DMS153 treated with DMSO at 0.1 percent for 48 hours (cell line): ENCODE results near the gene RPS6KA3.
"Not testable (repeated sequence)": the region's sequence is repeated elsewhere in the genome, so short reads cannot be mapped to it uniquely, and the experiment has no call there.

Experiments used
- DNase-seq: peaks from one replicate; lab custom pipeline; 2025; ENCODE audit not compliant: unreplicated experiment; lab: John Stamatoyannopoulos, UW

Gene RPS6KA3

DNA sequence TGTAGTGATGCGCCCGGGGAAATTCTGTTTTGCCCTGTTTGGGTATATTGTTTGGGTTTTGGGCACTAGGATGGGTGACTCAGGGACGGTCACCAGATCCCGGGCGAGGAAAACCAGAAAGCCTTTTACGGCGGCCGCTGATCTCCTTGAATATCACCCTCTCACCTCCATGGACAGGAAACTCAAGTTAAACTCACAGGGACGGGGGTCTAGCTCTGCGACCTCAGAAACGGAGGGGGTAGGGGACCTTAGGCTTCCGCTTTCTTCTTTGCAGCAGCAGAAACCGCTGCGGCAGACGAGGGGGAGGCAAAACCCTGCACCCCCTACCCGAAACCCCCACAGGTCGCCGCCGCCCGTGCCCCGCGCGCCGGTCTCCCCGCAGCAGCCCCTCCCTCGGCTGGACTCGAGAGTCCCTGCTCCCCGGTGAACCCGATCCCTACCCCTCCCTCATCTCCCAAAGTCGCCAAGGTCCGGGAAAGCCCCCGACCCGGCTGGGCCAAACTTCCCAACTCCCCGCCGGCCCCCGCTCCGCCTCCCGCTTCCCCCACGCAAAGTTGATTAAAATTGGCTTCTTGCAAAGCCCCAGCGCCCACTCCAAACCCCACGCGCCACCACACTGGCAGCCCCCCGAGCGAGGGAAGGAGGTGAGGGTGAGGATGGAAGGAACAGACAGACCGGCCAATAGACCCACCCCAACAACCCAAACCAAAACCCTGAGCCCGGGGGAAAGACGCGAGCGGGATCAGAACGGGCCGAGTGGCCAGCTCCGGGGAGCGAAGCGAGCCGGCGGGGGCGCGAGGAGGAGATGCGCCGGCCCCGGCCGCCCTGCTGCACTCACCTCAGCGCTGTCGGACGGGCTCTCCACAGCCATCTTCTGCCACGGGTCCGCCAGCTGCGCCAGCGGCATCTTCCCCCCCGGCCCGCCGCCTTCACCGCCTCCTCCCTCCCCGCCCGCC, 705 bp downstream of the RPS6KA3 start:
- no peak for DNase-seq

DNA sequence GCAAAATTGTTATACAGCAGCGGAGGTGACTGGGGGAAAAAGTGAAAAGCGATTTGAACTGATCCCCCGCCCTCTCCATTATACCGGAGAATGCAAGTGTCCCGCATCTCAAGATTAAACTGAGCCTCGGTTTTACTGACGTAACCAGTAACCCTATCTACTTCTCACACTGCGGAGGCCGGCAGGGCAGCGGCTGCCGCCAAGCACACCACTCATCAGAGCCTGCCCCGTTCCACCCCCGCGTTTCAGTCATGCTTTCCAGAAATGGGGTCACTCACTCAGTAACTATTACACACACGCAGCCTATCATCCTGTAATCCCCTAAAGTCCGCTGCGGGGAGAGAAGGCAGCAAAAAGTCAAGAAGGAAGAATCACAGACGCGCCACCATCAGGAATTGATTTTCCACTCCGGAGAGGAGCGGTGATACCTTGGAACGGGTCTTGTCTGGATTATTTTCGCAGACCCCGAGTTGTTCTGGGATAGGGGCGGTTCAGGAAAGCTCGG, 1.4 kb downstream of the RPS6KA3 start:
- no peak for DNase-seq

DNA sequence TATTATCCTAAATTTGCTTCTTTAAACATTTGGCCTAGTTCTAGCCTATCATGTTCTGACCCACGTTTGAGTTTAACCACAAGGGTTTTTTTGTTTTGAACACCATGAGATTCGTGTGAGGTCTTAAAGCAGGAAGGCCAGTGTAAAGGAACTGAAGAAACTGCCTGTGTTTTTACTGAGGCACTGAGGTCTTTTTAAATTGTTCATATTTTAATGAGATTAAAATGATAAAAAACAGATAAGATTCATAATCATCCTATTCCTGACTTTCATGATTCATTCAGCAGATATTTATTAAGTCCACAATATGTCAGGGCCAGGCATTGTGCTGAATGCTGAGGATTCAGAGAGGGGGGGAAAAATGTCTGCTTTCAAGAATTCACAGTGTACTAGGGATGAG, 3.2 kb downstream of the RPS6KA3 start:
- DNase-seq: no peak

DNA sequence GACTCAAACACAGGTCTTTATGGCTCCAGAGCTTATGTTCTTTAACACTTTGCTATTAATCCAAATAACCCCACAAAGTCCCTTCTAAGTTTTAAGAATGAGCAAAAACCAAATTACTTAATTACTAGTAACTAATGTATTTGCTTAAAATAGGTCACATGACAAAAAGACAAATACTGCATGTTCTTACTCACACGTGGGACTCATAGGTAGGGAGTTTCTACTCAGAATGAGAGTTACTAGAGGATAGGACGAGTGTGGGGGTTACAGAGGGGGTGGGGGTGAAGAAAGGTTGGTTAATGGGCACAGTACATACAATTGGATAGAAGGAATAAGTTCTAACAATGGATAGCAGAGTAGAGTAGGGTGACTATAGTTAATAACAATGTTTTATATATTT, 5.8 kb downstream of the RPS6KA3 start:
- DNase-seq: no peak

DNA sequence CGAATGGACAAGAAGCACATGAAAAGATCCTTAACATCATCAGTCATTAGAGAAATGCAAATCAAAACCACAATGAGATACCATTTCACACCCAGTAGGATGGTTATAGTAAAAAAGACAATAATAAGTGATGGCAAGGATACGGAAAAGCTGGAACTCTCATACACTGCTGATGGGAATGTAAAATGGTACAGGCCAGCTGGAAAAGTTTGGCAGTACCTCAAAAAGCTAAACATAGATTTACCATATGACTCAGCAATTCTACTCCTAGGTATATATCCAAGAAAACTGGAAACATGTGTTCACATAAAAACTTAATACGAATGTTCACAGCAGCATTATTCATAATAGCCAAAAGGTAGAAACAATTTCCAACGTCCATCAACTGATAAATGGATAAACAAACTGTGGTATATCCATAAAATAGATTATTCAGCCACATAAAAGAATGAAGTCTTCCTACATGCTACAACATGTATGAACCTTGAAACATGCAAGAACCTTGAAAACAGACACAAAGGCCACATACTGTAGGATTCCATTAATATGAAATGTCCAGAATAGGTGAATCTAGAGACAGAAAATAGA, 11.9 kb downstream of the RPS6KA3 start:
- no peak for DNase-seq

DNA sequence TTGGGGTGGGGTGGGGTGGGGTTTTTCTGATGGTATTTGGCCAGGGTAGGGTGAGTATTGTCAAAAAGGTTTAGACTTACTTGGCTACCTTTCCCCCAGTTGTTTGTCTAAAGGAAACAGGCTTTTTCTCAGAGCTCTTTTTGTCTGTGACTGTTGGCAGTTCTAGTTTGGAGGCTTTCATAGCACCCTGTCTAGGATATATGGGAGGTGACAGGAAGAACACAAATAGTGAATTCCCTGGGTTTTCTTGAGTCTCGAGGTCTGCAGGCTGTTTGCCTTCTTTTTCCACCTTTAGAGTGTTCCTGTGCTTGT, 13.5 kb downstream of the RPS6KA3 start:
- DNase-seq: no peak

DNA sequence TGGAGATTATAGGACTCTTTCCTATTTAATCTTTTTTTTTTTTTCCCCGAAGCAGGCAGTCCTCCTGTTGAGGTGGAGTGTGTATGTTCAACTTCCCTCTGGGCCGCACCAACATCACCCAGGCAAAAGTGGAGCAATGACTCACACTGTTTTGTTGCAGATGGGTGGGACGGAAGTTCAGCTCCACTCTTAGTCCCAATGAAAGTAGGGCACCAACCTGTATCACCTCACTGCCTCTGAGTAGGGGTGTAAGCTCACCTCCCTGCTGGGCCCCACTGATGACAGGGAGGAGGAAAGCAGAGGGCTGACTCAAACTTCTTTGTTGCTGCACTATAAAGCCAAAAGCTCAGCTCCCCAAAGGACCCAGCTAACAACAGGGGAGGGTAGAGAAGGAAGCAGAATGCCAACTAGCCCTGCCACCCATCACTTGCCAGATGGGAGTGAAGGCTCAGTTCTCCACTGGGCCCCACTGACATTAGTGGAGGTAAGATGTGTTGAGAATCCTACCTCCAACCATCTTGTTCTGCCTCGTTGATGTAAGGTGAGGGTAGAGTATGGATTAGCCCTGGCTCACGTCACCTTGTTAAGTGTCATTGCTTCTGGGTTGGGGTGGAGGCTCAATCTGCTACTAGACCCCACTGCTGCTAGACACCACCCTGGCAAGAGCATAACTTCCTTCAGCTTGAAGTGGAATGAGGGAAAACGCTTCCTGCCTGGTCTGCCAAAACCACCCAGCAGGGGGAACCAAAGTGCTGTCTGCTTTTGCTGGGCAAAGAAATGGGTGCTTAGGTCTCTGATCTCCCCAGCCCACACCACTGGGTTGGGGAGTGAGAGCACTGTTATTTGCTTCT, 14.1 kb downstream of the RPS6KA3 start:
- no peak for DNase-seq

DNA sequence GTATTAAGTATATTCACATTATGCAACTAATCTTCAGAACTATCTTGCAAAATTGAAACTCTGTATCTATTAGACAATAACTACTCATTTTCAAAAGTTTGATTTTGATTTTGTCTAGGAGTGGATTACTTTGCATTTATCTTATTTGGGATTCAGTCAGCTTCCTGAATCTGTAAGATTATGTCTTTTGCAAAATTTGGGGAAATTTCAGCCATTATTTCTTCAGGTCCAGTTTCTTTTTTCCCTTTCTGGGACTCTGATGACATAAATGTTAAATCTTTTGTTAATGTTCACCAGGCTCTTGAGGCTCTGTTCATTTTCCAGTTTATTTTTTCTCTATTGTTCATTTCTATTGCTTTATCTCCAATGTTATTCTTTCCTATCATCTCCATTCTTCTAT, 15.0 kb downstream of the RPS6KA3 start:
- no peak for DNase-seq

DNA sequence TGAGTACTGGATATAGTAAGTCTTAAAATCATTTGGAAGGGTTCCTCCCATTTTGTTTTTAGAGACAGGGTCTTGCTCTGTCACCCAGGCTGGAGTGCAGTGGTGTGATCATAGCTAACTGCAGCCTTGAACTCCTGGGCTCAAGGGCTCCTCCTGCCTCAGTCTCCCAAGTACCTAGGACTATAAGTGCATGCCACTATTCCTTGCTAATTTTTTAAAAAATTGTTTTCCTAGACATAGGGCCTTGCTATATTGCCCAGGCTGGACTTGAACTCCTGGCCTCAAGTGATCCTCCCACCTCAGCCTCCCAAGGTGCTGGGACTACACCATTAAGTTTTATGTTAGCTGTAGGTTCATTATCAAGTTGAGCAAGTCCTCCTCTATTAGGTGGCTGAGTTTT, 16.6 kb downstream of the RPS6KA3 start:
- not testable (repeated sequence) for DNase-seq

DNA sequence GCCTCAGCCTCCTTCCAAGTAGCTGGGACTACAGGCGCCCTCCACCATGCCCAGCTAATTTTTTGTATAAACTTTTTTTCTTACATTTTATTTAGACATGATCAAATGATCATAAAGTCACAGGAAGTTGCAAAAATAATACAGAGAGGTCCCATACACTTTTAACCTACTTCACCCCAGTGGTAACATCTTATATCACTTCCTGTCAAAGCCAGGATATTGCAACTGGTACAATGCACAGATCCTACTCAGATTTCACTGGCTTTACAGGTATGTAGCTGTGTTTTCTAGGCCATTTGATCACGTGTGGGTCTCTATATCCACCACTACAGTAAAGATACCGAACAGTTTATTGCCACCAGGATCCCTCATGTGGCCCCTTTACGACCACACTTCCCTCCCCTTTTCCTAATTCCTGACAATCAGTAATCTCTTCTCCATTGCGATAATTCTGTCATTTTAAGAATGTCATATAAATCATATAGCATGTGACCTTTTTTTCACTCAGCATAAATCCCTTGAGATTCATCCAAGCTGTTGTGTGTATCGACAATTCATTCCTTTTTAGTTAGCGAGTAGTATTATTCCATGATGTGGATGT, 18.0 kb downstream of the RPS6KA3 start:
- no peak for DNase-seq

DNA sequence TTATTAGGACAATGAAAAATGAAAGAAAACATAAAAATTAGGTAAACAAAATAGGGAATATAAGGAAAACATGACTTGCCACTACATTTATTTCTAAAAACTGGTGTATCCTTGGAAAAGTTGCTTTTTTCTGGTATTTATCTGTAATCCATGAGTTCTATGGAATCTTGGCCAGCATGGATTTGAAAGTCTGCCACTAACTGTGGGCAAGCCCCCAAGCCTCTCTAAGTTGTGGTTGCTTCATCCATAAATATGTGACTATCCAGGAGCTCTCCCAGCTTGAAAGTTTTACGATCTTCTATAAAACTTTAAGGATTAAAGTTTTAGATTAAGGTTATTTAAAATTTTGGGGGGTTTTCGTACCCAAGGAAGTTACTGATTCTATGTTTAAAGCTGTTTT, 21.8 kb downstream of the RPS6KA3 start:
- no peak for DNase-seq

DNA sequence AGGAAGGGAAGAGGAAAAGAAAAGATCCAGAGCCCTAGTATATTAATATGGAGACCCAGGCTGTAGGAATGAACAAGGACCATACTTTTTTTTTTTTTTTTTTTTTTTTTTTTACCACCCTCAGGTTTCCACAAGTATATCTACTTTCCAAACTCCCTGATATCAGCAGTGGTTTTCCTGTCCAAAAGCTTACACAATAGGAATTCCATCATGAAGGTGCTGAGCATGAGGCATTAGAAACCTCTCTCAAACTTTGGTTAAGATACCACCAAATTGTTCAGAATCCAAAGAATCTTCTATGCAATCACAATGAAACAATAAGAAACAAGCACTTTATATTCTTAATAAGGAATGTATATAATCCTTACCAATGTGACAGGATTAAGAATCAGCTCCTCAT, 26.5 kb downstream of the RPS6KA3 start:
- no peak for DNase-seq

DNA sequence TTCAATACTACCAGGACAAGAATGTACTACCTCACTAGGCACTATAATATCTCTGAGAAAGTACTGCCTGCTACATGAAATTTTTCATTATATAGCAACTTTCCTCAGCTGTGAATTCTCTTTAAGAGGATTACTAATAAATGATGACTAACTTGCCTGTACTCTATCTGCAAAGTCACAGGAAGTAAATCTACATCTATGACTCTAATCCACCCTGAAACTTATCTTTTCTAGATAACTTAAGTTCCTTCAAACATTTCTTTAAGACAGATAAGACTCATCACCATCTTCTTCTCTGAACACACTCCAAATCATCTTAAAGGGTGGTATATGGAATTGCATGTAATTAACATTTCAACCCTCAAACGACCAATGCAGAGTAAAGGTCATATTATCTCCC, 28.8 kb downstream of the RPS6KA3 start:
- DNase-seq: no peak

DNA sequence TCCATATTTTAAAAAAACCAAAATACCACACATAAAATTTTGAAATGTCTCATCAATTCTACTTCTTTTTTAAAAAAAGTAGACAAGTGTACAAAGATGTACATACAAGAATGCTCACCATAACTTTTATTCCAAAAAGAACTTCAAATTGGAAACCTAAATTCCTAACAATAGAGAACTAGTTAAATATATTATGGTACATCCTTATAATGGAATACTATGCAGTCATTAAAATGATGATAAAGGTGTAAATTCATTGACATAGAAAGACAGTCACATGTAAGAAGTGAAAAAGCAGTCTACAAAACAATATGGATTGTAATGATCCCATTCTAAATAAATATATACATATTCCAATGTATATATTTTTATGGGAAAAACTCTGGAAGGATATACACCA, 31.0 kb downstream of the RPS6KA3 start:
- no peak for DNase-seq

DNA sequence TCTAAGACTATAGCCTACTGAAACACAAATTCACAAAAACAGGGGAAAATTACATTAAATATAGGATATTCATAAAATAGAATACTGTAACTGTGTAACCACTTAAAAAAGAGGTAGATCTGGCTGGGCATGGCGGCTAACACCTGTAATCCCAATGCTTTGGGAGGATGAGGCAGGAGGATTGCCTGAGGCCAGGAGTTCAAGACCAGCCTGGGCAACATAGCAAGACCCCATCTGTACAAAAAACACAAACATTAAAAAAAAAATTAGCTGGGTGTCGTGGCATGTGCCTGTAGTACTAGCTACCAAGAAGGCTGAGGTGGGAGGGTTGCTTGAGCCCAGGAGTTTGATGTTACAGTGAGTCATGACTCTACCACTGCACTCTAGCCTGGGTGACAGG, 33.4 kb downstream of the RPS6KA3 start:
- no peak for DNase-seq

DNA sequence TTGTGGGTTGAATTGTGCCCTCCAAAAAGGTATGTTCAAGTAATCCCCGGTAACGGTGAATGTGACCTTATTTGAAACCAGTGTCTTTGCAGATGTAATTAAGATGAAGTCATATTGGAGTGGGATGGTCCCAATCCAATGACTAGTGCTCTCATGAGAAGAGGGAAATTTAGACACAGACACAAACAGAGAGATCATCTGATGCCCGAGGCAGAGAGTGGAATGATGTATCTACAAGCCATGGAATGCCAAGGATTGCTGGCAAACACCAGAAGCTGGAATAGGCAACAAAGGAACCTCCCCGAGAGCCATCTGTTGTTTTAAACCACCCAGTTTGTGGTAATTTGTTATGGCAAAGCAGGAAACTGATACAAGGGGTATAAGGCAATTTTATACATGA, 35.1 kb downstream of the RPS6KA3 start:
- no peak for DNase-seq

DNA sequence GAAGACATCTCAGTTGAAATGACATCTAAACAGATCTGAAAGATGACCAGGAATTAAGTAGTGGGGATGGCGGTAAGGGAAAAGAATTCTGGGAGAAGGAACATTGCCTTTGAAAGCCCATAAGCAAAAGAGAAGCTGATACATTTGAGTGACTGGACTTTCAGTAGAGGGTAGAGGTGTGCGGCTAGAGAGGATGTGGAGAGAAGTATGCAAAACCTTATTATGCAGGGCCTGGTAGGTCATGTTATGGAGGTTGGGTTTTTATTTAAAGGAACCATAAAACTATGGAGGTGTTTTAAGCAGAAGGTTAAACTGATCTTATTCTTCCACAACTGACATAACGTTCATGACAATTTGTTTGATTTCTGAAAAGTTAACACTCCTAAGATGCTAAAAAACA, 36.3 kb downstream of the RPS6KA3 start:
- no peak for DNase-seq

DNA sequence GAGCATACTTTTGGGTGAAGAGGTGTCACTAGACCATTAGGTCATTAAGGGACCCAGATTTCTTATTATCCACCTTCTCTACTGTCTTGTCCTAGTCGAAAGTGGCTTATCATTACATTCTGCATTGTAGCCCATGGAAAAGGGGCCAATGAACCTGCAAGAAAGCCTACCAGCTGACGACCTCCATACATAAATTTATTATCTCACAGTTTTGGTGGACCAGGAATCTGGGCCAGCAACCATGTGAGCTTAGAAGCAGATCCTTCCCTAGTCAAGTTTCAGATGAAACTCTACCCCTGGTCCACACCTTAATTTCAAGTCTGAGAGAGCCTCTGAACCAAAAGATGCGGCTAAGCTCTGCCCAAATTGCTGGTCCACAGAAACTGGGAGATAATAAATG, 37.6 kb downstream of the RPS6KA3 start:
- no peak for DNase-seq

DNA sequence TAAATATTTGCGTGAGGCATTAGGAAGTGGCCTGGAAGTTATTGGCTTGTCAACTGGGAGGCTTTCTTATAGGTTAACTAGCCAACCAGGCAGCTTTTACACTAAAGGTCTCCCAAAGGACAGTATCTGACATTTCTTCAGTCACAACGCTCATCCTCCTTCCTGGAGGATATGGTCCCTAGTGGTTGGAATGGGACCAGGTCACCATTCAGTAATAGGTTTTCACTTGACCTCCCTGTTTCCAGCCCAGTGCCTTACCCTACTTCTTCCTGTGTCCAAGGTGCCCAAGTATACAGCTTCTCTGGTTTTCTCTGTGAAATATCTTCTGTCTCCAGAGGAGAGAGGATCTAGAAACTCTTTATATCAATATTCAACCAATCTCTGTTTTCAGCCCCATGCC, 38.5 kb downstream of the RPS6KA3 start:
- DNase-seq: no peak

DNA sequence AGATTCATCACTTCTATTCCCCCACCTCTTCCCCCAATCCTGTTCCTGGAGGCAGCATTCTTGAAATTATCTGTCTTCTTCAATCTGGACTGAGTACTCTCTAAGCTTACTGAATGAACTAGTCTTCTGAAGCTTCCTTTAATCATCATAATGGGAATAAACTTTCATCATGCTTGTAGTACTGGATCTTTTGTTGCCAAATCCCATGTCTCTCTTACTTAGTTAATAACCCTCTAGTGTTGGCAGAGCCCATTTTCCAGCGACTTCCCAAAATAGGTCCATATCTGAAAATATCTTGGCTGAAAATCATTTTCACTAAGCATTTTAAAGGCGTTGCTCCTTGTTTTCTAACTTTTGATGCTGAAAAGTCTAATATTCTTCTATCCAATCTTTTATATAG, 39.6 kb downstream of the RPS6KA3 start:
- DNase-seq: no peak

DNA sequence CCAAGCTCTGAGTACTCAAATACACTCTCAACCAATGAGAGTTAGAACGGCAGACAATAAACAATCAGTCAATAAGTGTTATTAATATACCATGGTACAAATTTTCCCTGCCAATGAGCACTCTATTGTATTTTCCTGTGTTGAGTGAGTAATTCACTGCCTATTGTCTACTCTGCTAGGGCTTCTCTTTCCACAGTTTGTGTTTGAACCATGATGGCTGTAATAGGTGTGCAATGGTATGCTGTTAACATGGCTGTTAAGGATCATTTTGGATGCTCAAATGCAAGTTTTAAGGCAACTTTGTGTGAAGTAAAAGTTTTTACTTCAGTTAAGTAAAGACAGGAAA, 41.2 kb downstream of the RPS6KA3 start:
- no peak for DNase-seq
